K562 (cell line): ENCODE data around the gene SPHK1. TPM values are rescaled to one million over a fixed set of nuclear protein-coding genes. Genes with fewer than 3 reads are reported as not detected.

Experiments
- ATAC-seq: fragments of 200-7000 bp; cut with Tn5 transposase; 3 replicates; pipeline ENCODE4 v1.9.1; 2020; ENCODE audit warnings: moderate library complexity
- BruUV-seq: library from RNA; stranded (reverse); fragments of 400-500 nt; replicated peaks from 2 replicates; lab custom pipeline; 2021; lab: Mats Ljungman, UMichigan
- CTCF ChIA-PET: fragments of 300-600 bp; formaldehyde crosslinking; extraction: SDS; loops from one replicate; lab custom pipeline; 2021; ENCODE audit warnings: low intra/inter-chr PET ratio; lab: Yijun Ruan, JAX
- POLR2A ChIA-PET: fragments of 300-600, 350-650 bp; sonication (Branson Sonifier 250); formaldehyde crosslinking; extraction: SDS; loops from one replicate; lab custom pipeline; 2021; ENCODE audit warnings: antibody characterized with exemption, inconsistent platforms; lab: Yijun Ruan, JAX
- DNase-seq, 4 experiments: peaks; one replicate each; pipeline versions ENCODE4 v3.0.0 to v3.0.0-alpha.2; 2011 to 2018; ENCODE audit warnings: low spot score in 3 of 4, mixed read lengths in 3 of 4; ENCODE audit errors: extremely low read depth in 1 of 4
- FAIRE-seq: peaks from 2 replicates; lab custom pipeline; 2011; peaks lifted over from hg19 to GRCh38; lab: Jason Lieb, UNC
- H2AFZ ChIP-seq: 2 replicates; pipeline ENCODE4 v1.6.0; 2011; ENCODE audit warnings: low read depth, low read length, control low read depth, inconsistent platforms
- H3K27ac ChIP-seq: fragments of 200-600 bp; 3 replicates; pipeline ENCODE4 v1.8.0; 2011; ENCODE audit warnings: low read depth, mild to moderate bottlenecking, control low read depth, inconsistent platforms, low read length, moderate library complexity, mixed read lengths; ENCODE audit errors: extremely low read depth
- H3K27me3 ChIP-seq, 2 experiments: fragments of 300-600 bp in 1 of 2; 2 replicates in 1 of 2; 3 replicates in 1 of 2; pipeline versions ENCODE4 v1.6.0 to v1.8.0; 2011; ENCODE audit warnings: inconsistent platforms in 2 of 2, low read length in 2 of 2, mild to moderate bottlenecking in 1 of 2, mixed read lengths in 1 of 2, moderate library complexity in 1 of 2; ENCODE audit not compliant: control insufficient read depth in 2 of 2, insufficient read depth in 2 of 2
- H3K36me3 ChIP-seq: fragments of 300-600 bp; 3 replicates; pipeline ENCODE4 v1.8.0; 2011; ENCODE audit warnings: mild to moderate bottlenecking, low read length, inconsistent platforms; ENCODE audit not compliant: control insufficient read depth, insufficient read depth
- H3K4me1 ChIP-seq, 2 experiments: fragments of 200-600 bp in 1 of 2; replicated peaks in 1 of 2; 2 replicates in 1 of 2; 3 replicates in 1 of 2; pipeline versions ENCODE4 v1.5.1 to v1.8.0; 2011; ENCODE audit warnings: inconsistent platforms in 2 of 2, low read length in 2 of 2, mild to moderate bottlenecking in 1 of 2, mixed read lengths in 1 of 2, moderate library complexity in 1 of 2; ENCODE audit not compliant: control insufficient read depth in 2 of 2, insufficient read depth in 2 of 2
- H3K4me2 ChIP-seq: 2 replicates; pipeline ENCODE4 v1.6.1; 2011; ENCODE audit warnings: low read length, control low read depth, inconsistent platforms, mixed read lengths; ENCODE audit not compliant: insufficient read depth
- H3K4me3 ChIP-seq: fragments of 200-600 bp; sonication (generic), shearing (Covaris generic); 2 replicates; pipeline ENCODE4 v1.5.1; 2016; ENCODE audit warnings: control low read depth, inconsistent platforms
- H3K79me2 ChIP-seq: fragments of 200-600 bp; 3 replicates; pipeline ENCODE4 v1.8.0; 2011; ENCODE audit warnings: low read length, inconsistent platforms; ENCODE audit not compliant: control insufficient read depth, insufficient read depth
- H3K9ac ChIP-seq, 2 experiments: 2 replicates each; pipeline versions ENCODE4 v1.6.0 to v1.6.1; 2011; ENCODE audit warnings: low read depth in 2 of 2, low read length in 2 of 2, control low read depth in 1 of 2, inconsistent platforms in 1 of 2, mild to moderate bottlenecking in 1 of 2, mixed read lengths in 1 of 2; ENCODE audit not compliant: insufficient read depth in 1 of 2
- H3K9me1 ChIP-seq: one replicate; pipeline ENCODE4 v1.6.0; 2011; ENCODE audit warnings: inconsistent platforms, mild to moderate bottlenecking, low read length, moderate library complexity; ENCODE audit not compliant: control insufficient read depth, insufficient read depth
- H3K9me3 ChIP-seq: replicated peaks from 2 replicates; pipeline ENCODE4 v1.5.1; 2011; ENCODE audit warnings: low read depth, low read length, inconsistent platforms; ENCODE audit not compliant: control insufficient read depth, insufficient read depth
- H4K20me1 ChIP-seq: replicated peaks from 2 replicates; pipeline ENCODE4 v1.6.1; 2011; ENCODE audit warnings: low read length, inconsistent platforms, mixed read lengths; ENCODE audit not compliant: control insufficient read depth, insufficient read depth
- BRD9 ChIP-seq: fragments of 450-650 bp; IDR thresholded peaks from 2 replicates; pipeline ENCODE4 v1.6.1; 2018; ENCODE audit warnings: low read depth; ENCODE audit not compliant: partially characterized antibody
- HCFC1 ChIP-seq: IDR thresholded peaks from 2 replicates; pipeline ENCODE4 v1.6.1; 2012; ENCODE audit warnings: low read depth, low read length, improper control_type of control experiment
- PHB ChIP-seq: fragments of 250-450 bp; sonication (Bioruptor Pico); IDR thresholded peaks from 2 replicates; pipeline ENCODE4 v1.5.0; 2021
- POLR3A ChIP-seq: IDR thresholded peaks from 2 replicates; pipeline ENCODE4 v1.6.1; 2011; ENCODE audit warnings: borderline replicate concordance, mild to moderate bottlenecking, moderate library complexity; ENCODE audit not compliant: insufficient read length, insufficient read depth; ENCODE audit errors: extremely low read depth
- ZC3H11A ChIP-seq: IDR thresholded peaks from 2 replicates; pipeline ENCODE4 v1.6.1; 2012; ENCODE audit warnings: low read depth, low read length, improper control_type of control experiment
- WGBS: fragments of 100-300 bp; shearing (Covaris generic); methylation state at CpG from one replicate; pipeline ENCODE4 v1.1.6; 2016; ENCODE audit warnings: low coverage, mixed read lengths; ENCODE audit not compliant: insufficient coverage; ENCODE audit errors: missing lambda C conversion rate; 5-methylcytosine and 5-hydroxymethylcytosine counted together
- in situ Hi-C: fragments of 300-500 bp; cut with MboI; formaldehyde crosslinking; loops from 4 replicates; pipeline ENCODE4 v1.15.0; 2018; ENCODE audit warnings: inconsistent platforms, mixed read lengths
- intact Hi-C: fragments of 100-400 bp; cut with micrococcal nuclease; formaldehyde crosslinking; loops from 2 replicates; pipeline ENCODE4 v1.14.2; 2022
- polyA plus RNA-seq, 8 experiments: library from polyadenylated mRNA; depleted of rRNA in 4 of 8; stranded (reverse) in 5 of 8; unstranded in 3 of 8; fragments of >200 nt; fragmentation: Nextera tagmentation in 2 of 8; fragmentation: Illumina TruSeq in 1 of 8; extraction: Ambion mirVana in 2 of 8; extraction: Trizol in 1 of 8; gene quantifications; 2 replicates each; pipeline versions ENCODE4 v1.2.1 to v1.2.3, GENCODE V29; 2011 to 2014; ENCODE audit warnings: inconsistent platforms in 1 of 8, missing spikeins in 1 of 8
- total RNA-seq, 7 experiments: library from RNA; depleted of rRNA in 6 of 7; stranded (reverse); fragments of >200 nt in 6 of 7; fragmentation: Illumina TruSeq in 2 of 7; extraction: Trizol in 2 of 7; gene quantifications; 2 replicates each; pipeline versions ENCODE4 v1.2.1 to v1.2.3, GENCODE V29; 2011 to 2021; ENCODE audit warnings: low replicate concordance in 1 of 7
- TF ChIP-seq, protein P1 (sequence below): fragments of 150-350 bp; IDR thresholded peaks from 2 replicates; pipeline ENCODE4 v1.6.1; 2014; ENCODE audit warnings: low read depth, mild to moderate bottlenecking, low read length, borderline replicate concordance
- TF ChIP-seq, protein P2 (sequence below), 2 experiments: fragments of 450-650 bp; formaldehyde crosslinking in 1 of 2; IDR thresholded peaks; 2 replicates each; pipeline versions ENCODE4 v1.4.0 to v1.6.1; 2014 to 2020; ENCODE audit warnings: mild to moderate bottlenecking in 2 of 2, borderline replicate concordance in 1 of 2, low read depth in 1 of 2
- TF ChIP-seq, protein P3 (sequence below): conservative IDR thresholded peaks from 2 replicates; pipeline ENCODE4 v1.6.1; 2011; ENCODE audit warnings: low read depth, mild to moderate bottlenecking, low read length; ENCODE audit not compliant: control insufficient read depth

Gene SPHK1
- total and polyA plus RNA-seq, 9 of the 15 experiments (the other 6 are each of a cell fraction or from before 2014, with no cell fraction given): 0.21 to 60.3 (median 14.5) TPM

DNA sequence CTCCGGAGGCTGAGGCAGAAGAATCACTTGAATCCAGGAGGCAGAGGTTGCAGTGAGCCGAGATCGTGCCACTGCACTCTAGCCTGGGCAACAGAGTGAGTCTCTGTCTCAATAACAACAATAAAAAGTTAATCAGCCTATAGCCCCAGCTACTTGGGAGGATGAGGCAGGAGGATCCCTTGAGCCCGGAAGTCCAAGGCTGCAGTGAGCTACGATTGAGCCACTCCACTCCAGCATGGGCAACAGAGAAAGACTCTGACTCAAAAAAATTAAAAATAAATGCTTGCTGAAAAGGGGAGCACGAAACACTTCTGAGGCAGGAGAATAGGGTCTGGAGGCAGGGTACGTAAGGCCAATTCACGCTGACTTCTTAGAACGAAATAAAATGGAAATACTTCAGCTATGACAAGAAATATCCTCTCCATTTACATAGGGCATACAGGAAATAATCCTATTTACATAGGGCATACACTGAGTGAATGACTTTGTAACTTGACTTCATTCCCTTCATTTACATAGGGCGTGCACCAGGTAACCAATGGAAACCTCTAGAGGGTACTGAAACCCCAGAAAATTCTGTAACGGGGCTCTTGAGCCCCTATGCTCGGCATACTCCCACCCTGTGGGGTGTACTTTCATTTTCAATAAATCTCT lies 27.5 kb upstream of the SPHK1 start:
- 53% methylated on average over 12 of the region's 12 CpGs for WGBS
- H3K79me2 ChIP-seq: peaks cover 12% of the 10 kb centered on the region
- no peaks in the 10 kb centered on the region for H3K27me3 ChIP-seq
- ATAC-seq (no peak), DNase-seq (no peak), FAIRE-seq (no peak)
- no peak overlapping the region for H2AFZ ChIP-seq
- intact Hi-C loops (no loop called here), in situ Hi-C loops (no loop called here)
- no peaks in the 10 kb centered on the region for H3K36me3 ChIP-seq
- H3K9me3 ChIP-seq: no peaks in the 10 kb centered on the region
- CTCF ChIA-PET: no interaction called here
- H3K4me1 ChIP-seq: peaks cover 18 to 36% of the 10 kb centered on the region in 2 experiments; a peak in 4 of 5 replicates
- H3K4me2 ChIP-seq: no peak overlapping the region
- no peak overlapping the region; a peak in 1 of 4 replicates for H3K9ac ChIP-seq
- H3K9me1 ChIP-seq: no peaks in the 10 kb centered on the region
- BruUV-seq: no TSS peak
- H3K27ac ChIP-seq: no peak overlapping the region
- no peak overlapping the region for H3K4me3 ChIP-seq
- no peaks in the 10 kb centered on the region for H4K20me1 ChIP-seq
- POLR2A ChIA-PET: interaction anchor here (0.6 to 1.6 kb wide), 4 partner anchors 9 to 549 kb away, joined by 3 to 5 read pairs (median 4); no protein-coding TSS in a partner anchor
- TF ChIP-seq, protein P1, sequence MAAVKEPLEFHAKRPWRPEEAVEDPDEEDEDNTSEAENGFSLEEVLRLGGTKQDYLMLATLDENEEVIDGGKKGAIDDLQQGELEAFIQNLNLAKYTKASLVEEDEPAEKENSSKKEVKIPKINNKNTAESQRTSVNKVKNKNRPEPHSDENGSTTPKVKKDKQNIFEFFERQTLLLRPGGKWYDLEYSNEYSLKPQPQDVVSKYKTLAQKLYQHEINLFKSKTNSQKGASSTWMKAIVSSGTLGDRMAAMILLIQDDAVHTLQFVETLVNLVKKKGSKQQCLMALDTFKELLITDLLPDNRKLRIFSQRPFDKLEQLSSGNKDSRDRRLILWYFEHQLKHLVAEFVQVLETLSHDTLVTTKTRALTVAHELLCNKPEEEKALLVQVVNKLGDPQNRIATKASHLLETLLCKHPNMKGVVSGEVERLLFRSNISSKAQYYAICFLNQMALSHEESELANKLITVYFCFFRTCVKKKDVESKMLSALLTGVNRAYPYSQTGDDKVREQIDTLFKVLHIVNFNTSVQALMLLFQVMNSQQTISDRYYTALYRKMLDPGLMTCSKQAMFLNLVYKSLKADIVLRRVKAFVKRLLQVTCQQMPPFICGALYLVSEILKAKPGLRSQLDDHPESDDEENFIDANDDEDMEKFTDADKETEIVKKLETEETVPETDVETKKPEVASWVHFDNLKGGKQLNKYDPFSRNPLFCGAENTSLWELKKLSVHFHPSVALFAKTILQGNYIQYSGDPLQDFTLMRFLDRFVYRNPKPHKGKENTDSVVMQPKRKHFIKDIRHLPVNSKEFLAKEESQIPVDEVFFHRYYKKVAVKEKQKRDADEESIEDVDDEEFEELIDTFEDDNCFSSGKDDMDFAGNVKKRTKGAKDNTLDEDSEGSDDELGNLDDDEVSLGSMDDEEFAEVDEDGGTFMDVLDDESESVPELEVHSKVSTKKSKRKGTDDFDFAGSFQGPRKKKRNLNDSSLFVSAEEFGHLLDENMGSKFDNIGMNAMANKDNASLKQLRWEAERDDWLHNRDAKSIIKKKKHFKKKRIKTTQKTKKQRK: no peak
- no peak for TF ChIP-seq POLR3A
- TF ChIP-seq PHB (CRISPR knock-in tag): no peak
- TF ChIP-seq ZC3H11A: no peak
- no peak for TF ChIP-seq HCFC1
- TF ChIP-seq, protein P2, sequence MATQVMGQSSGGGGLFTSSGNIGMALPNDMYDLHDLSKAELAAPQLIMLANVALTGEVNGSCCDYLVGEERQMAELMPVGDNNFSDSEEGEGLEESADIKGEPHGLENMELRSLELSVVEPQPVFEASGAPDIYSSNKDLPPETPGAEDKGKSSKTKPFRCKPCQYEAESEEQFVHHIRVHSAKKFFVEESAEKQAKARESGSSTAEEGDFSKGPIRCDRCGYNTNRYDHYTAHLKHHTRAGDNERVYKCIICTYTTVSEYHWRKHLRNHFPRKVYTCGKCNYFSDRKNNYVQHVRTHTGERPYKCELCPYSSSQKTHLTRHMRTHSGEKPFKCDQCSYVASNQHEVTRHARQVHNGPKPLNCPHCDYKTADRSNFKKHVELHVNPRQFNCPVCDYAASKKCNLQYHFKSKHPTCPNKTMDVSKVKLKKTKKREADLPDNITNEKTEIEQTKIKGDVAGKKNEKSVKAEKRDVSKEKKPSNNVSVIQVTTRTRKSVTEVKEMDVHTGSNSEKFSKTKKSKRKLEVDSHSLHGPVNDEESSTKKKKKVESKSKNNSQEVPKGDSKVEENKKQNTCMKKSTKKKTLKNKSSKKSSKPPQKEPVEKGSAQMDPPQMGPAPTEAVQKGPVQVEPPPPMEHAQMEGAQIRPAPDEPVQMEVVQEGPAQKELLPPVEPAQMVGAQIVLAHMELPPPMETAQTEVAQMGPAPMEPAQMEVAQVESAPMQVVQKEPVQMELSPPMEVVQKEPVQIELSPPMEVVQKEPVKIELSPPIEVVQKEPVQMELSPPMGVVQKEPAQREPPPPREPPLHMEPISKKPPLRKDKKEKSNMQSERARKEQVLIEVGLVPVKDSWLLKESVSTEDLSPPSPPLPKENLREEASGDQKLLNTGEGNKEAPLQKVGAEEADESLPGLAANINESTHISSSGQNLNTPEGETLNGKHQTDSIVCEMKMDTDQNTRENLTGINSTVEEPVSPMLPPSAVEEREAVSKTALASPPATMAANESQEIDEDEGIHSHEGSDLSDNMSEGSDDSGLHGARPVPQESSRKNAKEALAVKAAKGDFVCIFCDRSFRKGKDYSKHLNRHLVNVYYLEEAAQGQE (IDR thresholded peaks at IDR 0.05; ENCODE audit: borderline replicate concordance): no peak
- TF ChIP-seq, protein P2 (CRISPR knock-in tag; IDR thresholded peaks at IDR 0.05; ENCODE audit: low read depth): no peak
- TF ChIP-seq BRD9: no peak
- TF ChIP-seq, protein P3, sequence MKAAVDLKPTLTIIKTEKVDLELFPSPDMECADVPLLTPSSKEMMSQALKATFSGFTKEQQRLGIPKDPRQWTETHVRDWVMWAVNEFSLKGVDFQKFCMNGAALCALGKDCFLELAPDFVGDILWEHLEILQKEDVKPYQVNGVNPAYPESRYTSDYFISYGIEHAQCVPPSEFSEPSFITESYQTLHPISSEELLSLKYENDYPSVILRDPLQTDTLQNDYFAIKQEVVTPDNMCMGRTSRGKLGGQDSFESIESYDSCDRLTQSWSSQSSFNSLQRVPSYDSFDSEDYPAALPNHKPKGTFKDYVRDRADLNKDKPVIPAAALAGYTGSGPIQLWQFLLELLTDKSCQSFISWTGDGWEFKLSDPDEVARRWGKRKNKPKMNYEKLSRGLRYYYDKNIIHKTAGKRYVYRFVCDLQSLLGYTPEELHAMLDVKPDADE: no peak
